Measurements from ENCODE around the gene LRRC41.
"Not testable (repeated sequence)": the region's sequence is repeated elsewhere in the genome, so short reads cannot be mapped to it uniquely, and the experiment has no call there.

LRRC41 gene, protein sequence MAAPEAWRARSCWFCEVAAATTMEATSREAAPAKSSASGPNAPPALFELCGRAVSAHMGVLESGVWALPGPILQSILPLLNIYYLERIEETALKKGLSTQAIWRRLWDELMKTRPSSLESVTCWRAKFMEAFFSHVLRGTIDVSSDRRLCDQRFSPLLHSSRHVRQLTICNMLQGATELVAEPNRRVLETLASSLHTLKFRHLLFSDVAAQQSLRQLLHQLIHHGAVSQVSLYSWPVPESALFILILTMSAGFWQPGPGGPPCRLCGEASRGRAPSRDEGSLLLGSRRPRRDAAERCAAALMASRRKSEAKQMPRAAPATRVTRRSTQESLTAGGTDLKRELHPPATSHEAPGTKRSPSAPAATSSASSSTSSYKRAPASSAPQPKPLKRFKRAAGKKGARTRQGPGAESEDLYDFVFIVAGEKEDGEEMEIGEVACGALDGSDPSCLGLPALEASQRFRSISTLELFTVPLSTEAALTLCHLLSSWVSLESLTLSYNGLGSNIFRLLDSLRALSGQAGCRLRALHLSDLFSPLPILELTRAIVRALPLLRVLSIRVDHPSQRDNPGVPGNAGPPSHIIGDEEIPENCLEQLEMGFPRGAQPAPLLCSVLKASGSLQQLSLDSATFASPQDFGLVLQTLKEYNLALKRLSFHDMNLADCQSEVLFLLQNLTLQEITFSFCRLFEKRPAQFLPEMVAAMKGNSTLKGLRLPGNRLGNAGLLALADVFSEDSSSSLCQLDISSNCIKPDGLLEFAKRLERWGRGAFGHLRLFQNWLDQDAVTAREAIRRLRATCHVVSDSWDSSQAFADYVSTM

DNA sequence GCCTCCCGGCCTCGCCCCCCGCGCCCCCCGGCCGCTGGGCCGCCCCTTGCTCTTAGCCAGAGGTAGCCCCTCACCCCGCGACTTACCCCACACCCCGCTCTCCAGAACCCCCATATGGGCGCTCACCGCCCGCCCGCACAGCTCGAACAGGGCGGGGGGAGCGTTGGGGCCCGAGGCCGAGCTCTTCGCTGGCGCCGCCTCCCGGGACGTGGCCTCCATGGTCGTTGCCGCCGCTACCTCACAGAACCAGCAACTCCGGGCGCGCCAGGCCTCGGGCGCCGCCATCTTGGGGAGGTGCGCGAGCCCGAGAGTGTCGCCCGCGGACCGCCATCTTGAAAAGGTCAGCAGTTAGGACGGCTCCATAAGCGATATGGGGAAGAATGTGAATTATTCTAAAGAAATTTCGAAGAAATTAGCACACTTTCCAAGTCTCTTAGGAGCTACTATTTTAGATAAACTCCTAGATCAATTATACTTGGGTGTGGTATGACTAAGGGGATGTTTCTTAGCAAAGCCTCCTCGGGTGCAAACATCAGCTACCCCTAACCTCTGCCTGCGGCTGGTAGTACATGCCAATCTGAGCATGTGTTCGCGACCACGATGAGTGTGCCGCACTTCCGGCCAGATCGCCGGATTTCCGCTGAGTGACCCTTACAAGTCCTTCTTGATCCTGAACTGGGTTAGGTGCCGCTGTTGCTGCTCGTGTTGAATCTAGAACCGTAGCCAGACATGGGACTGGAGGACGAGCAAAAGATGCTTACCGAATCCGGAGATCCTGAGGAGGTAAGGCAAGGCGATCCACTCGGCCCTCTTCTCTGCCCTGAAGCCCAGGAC is at the start of gene LRRC41, which contains the start of gene UQCRH:
Gene LRRC41, minus strand, starts transcription at position 579 of the 834 bp plus-strand sequence. Its CDS starts 294 bp downstream, at position 285.
Gene UQCRH, plus strand, starts transcription at position 661 of the 834 bp plus-strand sequence. Its CDS starts 69 bp downstream, at position 730.
- DNase-seq: peak; percentile 37 to 98 (median 91)

- DNase-seq: no peak
Measured at GRCh38 chr1:46352363-46352762, 48.9 kb upstream of the LRRC41 start.

- no peak for DNase-seq
Measured at GRCh38 chr1:46345281-46345680, 41.9 kb upstream of the LRRC41 start.

GRCh38 chr1:46344481-46344880 is 41.1 kb upstream of the LRRC41 start:
- DNase-seq: no peak

GRCh38 chr1:46343705-46344104 is 40.3 kb upstream of the LRRC41 start:
- no peak for DNase-seq

DNA sequence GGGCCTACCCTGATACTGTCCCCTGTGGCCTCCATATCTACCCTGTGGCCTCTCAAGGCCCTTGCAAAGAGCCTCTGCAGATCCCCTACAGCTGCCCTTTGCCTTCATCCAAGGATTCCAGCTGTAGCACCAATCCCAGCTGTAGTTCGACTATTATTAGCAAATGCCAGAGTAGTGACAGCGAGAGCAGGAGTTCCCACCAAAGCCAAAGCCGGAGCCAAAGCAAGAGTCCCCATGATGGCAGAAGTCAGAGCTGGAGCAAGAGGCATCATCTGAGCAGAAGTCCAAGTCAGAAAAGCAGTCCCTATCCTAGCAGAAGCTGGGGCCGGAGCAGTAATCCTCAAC is 39.9 kb upstream of the LRRC41 start:
- no peak for DNase-seq

- no peak for DNase-seq
Measured at GRCh38 chr1:46342677-46343350, 39.4 kb upstream of the LRRC41 start.

GRCh38 chr1:46342084-46342656 is 38.8 kb upstream of the LRRC41 start:
- no peak for DNase-seq

- DNase-seq: no peak
Measured at GRCh38 chr1:46341222-46342083, 38.0 kb upstream of the LRRC41 start.

DNA sequence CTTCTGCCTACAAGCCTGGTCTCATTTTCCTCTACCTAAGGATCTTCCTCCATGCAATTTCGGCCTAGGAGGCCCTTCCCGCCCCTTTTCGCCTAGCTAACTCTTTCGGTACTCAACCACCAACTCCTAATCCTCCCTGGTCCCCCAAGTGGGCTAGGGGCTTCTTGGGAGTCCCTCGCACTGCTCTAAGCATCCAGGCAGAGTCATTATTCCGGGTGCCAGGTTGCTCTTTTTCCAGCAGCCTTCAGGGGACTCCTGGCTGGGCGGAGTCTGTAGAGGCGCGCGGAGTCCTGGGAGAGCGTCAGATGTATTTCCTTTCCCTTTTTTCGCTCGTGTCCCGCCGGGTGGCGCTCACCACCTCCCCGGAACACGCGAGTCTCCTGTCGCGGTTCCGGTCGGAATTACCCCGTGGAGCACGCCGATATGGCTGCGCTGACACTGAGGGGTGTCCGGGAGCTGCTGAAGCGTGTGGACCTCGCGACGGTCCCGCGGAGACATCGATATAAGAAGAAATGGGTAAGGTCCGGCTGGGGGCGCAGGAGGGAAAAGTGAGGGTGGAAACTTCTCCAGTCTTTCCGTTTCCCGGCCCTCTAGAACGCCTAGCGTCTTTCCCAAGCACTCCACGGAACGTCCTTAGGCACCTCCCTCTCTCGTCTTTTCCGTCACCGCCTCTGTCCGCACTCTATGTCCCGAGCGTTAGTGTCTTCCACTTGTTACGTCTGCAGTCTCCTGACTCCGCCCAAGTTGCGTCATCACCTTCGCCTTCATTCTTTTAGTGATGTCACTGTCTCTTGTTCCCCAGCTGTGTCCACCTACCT is 37.2 kb upstream of the LRRC41 start, which contains the start of gene NSUN4:
Gene NSUN4, plus strand, starts transcription at position 404 of the 818 bp plus-strand sequence. Its CDS starts 20 bp downstream, at position 424.
- DNase-seq: peak; percentile 53 to 96 (median 84)

DNA sequence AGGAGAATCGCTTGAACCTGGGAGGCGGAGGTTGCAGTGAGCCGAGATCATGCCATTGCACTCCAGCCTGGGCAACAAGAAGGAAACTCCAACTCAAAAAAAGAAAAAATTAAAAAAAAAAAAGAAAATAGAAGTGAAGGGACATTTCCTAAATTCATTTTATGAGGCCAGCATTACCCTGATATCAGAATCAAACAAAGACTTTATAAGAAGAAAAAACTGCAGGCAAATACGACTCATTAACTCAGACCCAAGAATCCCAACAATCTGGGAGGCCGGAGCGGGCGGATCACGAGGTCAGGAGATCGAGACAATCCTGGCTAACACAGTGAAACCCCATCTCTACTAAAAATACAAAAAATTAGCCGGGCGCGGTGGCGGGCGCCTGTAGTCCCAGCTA is 34.0 kb upstream of the LRRC41 start:
- not testable (repeated sequence) for DNase-seq

DNA sequence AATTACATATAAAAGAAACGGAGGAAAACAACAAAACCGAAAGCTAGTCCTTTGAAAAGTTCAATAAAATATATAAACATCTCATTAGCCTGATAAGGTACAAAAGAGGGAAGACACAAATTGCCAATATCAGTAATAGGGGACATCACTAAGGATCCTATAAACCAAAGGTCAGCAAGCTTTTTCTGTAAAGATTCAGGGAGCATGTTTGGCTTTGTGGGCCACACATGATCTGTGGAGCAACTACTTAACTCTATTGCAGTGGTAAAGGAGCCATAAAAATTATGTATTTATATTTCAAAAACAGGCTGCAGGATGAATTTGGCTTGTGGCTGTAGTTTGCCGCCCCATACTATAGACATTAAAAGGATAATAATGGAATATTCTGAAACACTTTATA is 31.7 kb upstream of the LRRC41 start:
- no peak for DNase-seq

DNA sequence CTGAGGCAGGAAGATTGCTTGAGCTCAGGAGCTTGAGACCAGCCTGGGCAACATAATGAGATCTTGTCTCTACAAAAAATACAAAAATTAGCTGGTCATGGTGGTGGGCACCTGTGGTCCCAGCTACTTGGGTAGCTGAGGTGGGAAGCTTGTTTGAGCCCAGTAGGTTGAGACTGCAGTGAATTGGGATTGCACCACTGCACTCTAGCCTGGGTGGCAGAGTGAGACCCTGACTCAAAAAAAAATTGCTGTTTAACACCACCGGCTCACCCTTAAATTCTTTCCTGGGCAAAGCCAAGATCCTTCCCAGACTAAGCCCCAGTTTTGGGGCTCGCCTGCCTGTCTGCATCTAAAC is 30.6 kb upstream of the LRRC41 start:
- DNase-seq: no peak

GRCh38 chr1:46333300-46334029 is 30.0 kb upstream of the LRRC41 start:
- DNase-seq: peak in 1 of 51 donors; percentile 2

DNA sequence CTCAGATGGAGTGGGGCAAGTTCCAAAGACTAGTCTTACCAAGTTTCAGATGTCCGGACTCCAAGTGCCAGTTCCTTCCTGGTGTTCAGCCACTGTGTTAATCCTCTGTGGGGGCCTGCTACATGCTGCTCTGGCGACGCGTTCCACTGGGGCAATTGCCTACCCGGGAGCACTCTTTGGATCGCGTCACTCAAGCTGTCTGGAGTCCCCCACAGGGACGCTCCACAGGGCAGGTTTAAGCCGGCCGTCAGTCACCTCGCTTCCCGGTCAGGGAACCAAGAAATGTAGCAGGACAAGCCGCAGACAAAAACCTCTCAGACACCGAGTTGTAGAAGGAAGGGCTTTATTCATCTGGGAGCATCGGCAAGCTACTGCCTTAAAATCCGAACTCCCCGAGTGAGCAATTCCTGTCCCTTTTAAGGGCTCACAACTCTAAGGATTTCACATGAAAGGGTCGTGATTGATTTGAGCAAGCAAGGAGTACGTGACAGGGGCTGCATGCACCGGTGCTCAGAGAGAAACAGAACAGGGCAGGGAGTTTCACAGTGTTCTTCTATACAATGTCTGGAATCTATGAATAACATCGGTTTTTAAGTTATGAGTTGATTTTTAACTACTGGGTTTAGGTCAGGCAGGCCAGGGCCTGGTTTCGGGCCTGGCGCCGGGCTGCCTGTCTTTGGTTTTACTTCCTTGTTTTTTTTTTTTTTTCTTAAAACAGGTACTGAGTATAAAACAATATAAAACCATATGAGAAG is 28.5 kb upstream of the LRRC41 start:
- not testable (repeated sequence) for DNase-seq

DNA sequence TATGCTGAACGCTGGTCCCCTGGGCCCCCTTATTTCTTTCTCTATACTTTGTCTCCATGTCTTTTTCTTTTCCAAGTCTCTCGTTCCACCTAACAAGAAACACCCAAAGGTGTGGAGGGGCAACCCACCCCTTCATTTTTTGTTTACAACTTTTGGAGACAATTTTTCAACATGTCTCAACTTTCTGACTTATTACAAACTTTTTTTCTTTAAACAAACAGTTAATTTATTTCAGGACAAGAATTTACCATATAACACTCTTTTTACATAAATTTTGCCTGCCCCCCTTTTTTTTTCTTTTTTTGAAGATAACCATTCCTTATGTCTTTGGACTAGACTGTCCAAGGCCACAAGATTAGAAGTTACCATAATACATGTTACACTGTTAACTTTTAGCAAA is 27.0 kb upstream of the LRRC41 start:
- not testable (repeated sequence) for DNase-seq

GRCh38 chr1:46329807-46330206 is 26.4 kb upstream of the LRRC41 start:
- DNase-seq: not testable (repeated sequence)
